ENCODE measurements around the gene ULK4.
"Not testable (repeated sequence)": the region's sequence is repeated elsewhere in the genome, so short reads cannot be mapped to it uniquely, and the experiment has no call there.

The ULK4 gene

DNA sequence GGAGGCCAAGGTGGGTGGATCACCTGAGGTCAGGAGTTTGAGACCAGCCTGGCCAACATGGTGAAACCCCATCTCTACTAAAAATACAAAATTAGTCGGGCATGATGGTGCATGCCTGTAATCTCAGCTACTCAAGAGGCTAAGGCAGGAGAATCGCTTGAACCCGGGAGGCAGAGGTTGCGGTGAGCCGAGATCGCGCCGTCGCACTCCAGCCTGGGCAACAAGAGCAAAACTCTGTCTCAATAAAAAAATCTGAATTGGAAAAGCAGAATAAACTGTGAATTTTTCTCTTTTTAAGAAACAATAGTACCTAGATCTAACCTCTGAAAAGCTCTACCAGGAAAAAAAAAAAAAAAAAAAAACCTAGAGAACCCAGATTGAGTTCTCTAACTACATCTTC is 84.2 kb downstream of the ULK4 start:
- intact Hi-C loops (cut with DNase I); DNase-seq: not testable (repeated sequence)

GRCh38 chr3:41874022-41874421 is 87.9 kb downstream of the ULK4 start:
- DNase-seq, result no peak
- intact Hi-C loops (cut with DNase I), result no loop called here

DNA sequence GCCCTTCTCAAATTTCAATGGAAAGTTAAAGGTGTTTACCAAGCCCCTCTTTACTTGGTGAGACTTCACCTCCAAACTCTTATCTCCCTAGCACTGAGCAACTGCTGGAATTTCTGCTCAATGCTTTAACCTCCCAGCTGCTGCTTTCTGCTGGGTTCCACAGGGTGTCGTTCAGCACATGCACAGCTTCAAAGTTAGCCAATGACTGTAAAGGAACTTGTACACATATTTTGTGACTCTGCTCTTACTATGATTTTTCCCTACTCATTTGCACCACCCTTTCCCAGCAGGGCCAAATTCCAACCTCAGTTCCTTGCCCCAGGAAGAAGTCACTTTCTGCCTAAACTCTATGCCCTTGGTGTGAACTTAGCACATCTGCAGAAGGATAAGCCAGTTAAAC is 89.7 kb downstream of the ULK4 start:
- intact Hi-C loops (cut with DNase I), result no loop called here
- DNase-seq, result no peak

- intact Hi-C loops (cut with DNase I), result no loop called here
- peak in 1 of 10 donors; percentile 33 for DNase-seq
These were observed 94.4 kb downstream of the ULK4 start for GRCh38 chr3:41867533-41867932.

GRCh38 chr3:41866298-41866697 is 95.6 kb downstream of the ULK4 start:
- intact Hi-C loops (cut with DNase I), result no loop called here
- no peak for DNase-seq

- intact Hi-C loops (cut with DNase I), result no loop called here
- DNase-seq, result peak in 1 of 10 donors; percentile 41
These were observed 98.9 kb downstream of the ULK4 start for GRCh38 chr3:41863024-41863423.

GRCh38 chr3:41860489-41860888 is 101.4 kb downstream of the ULK4 start:
- DNase-seq; intact Hi-C loops (cut with DNase I): not testable (repeated sequence)

DNA sequence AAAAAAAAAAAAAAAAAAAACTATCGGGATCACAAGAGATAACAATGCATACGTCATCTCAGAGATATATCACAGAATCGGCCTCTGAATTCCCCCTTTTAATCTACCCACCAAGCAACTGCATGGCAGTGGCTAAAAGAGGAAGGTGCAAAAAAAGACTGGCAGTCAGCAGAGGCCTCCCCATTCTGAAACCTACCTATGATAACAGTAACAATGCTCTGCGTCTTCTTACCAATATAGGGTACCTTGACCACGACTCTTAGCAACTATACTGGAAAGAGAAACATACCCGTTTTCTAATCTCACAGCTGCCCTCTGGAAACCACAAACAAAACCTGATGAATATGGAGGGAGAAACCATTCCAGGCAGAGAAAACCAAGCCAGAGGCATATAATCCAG is 106.9 kb downstream of the ULK4 start:
- intact Hi-C loops (cut with DNase I), result loop anchor here (5.0 kb wide), 1 partner anchor 828 kb away; no protein-coding TSS in a partner anchor
- DNase-seq, result no peak

- intact Hi-C loops (cut with DNase I), result no loop called here
- no peak for DNase-seq
These were observed 108.2 kb downstream of the ULK4 start for GRCh38 chr3:41853540-41854196.

DNA sequence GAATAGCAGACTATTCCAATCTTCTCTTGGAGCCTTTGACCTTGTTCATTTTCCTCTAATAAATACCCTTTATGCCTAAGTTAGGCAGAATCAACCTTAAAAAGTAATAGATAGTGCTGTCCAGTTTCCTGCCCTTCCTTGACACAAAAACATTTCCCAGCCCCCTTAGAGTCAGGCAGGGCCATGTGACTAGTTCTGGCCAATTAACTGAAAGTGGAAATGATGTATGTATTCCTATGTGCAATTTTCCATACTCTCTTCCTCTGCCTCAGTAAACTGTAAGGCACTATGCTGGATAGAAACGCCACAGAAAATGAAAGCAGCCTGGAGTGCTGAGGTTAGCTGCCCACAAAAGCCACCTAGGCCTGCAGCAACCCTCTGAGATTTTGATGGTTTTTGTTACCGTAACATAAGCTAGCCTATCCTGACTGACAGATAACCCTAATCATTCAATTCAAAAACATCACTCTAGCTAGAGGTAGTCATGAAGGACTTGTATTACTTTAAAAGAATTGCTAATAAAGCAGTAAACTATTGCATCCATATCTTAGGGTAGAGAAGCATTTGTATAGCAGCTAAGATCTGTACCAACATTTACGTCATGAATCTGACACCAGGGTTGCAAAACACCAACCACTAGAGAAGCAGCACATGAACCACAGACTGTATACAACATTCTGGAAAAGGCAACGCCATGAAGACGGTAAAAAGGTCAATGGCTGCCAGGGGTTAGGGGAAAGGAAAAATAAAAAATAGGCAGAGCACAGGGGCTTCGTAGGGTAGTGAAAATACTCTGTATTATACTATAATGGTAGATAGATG is 112.9 kb downstream of the ULK4 start:
- DNase-seq, result peak in 1 of 10 donors; percentile 10
- intact Hi-C loops (cut with DNase I), result no loop called here

GRCh38 chr3:41847679-41848078 is 114.2 kb downstream of the ULK4 start:
- DNase-seq, result no peak
- intact Hi-C loops (cut with DNase I), result no loop called here

- no peak for DNase-seq
- intact Hi-C loops (cut with DNase I), result no loop called here
These were observed 115.1 kb downstream of the ULK4 start for GRCh38 chr3:41846850-41847249.

GRCh38 chr3:41845826-41846225 is 116.1 kb downstream of the ULK4 start:
- no peak for DNase-seq
- intact Hi-C loops (cut with DNase I), result no loop called here

DNA sequence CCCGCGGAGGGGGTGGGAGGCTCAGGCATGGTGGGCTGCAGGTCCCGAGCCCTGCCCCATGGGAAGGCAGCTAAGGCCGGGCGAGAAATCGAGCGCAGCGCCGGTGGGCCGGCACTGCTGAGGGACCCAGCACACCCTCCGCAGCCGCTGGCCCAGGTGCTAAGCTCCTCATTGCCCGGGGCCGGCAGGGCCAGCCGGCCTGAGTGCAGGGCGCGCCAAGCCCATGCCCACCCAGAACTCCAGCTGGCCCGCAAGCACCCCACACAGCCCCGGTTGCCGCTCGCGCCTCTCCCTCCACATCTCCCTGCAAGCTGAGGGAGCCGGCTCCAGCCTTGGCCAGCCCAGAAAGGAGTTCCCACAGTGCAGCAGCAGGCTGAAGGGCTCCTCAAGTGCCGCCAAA is 117.6 kb downstream of the ULK4 start:
- peak in 2 of 10 donors; percentile 81 to 82 for DNase-seq
- intact Hi-C loops (cut with DNase I), result not testable (repeated sequence)

DNA sequence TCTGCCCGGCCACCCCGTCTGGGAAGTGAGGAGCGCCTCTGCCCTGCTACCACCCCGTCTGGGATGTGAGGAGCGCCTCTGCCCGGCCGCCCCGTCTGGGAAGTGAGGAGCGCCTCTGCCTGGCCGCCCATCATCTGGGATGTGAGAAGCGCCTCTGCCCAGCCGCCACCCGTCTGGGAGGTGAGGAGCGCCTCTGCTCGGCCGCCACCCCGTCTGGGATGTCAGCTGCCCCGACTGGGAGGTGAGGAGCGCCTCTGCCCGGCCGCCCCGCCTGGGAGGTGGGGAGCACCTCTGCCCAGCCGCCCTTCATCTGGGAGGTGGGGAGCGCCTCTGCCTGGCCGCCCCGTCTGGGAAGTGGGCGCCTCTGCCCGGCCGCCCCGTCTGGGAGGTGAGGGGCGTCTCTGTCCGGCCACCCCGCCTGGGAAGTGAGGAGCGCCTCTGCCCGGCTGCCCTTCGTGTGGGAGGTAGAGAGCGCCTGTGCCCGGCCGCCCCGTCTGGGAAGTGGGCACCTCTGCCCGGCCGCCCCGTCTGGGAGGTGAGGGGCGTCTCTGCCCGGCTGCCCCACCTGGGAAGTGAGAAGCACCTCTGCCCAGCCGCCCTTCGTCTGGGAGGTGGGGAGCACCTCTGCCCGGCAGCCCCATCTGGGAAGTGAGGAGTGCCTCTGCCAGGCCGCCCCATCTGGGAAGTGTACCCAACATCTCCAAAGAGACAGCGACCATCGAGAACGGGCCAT is 120.8 kb downstream of the ULK4 start:
- intact Hi-C loops (cut with DNase I), result not testable (repeated sequence)
- DNase-seq, result peak in 2 of 10 donors; percentile 71 to 75

DNA sequence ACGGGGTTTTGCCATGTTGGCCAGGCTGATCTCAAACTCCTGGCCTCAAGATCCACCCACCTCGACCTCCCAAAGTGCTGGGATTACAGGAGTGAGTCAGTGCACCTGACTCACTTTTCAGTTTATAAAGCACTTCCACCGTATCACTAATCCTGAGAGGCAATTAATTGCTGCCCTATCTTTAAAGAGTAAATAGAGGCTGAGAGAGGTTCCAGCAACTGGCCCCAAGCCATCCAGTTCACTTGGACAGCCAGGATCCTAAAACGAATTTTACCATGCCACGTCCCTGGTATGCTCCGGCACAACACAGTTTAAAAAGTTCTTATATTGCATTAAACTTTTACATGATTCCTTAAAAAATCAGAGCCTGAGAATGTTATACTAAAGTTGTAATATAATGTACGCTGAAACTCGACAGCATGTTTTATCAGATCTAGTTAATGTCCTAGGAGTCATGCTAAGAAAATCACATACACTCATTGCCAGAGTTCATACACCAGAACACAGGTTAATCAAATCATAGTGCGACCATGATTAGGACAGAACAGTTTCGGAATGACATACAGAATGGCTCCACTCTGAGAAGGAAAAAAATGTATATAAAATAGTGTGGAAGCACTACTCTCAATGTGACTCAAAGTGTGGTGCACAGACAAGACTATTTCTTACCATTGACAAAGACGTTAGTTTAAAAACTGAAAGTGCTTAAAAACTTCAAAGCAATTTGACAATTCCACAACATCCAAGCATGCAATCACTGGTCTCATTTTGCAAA is 125.4 kb downstream of the ULK4 start:
- no peak for DNase-seq

GRCh38 chr3:41833628-41834027 is 128.3 kb downstream of the ULK4 start:
- DNase-seq, result no peak
- intact Hi-C loops (cut with DNase I), result no loop called here

More for the DNA sequence above, 125.4 kb downstream of the ULK4 start:
- intact Hi-C loops (cut with DNase I), result no loop called here

- no peak for DNase-seq
- intact Hi-C loops (cut with DNase I), result no loop called here
These were observed 142.7 kb downstream of the ULK4 start for GRCh38 chr3:41819236-41819635.

DNA sequence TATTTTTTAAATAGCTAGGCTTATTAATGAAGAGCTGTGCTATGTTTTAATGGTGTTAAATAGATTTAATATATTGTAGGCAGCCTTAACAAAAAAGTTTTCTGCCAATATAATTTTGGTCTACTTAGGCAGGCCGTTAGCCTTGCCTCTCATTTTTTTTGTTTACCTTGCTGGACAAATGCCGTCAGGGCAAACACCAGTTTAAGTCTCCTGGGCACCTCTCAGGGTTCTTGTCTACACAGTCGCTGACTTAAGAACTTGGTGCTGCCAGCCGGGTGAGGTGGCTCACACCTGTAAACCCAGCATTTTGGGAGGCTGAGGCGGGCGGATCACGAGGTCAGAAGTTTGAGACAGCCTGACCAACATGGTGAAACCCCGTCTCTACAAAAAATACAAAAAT is 153.3 kb downstream of the ULK4 start:
- intact Hi-C loops (cut with DNase I), result no loop called here
- DNase-seq, result peak in 1 of 10 donors; percentile 32

DNA sequence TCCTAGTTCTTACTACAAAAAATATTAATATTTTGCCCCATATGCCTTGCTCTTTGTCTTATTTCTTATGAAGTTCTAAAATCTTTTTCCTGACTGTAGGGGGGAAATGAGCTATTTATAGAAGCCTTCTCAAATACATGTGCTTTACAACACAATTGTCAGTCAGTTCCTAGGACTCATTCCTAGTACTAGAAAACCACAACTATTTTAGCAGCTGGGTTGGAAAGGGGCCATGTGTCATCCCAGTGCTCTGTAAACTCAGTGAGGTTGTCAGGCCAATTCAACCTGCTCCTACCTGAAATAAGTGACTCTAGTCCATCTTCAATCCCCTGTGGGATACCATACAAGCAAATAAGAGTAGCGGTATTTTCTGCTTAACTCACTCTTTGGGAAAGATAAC is 153.8 kb downstream of the ULK4 start:
- DNase-seq, result no peak
- intact Hi-C loops (cut with DNase I), result no loop called here

Measured in posterior cingulate gyrus (tissue), 11 donors.